Erythroblast (primary cell): Measurements from ENCODE around the gene CFAP92.

Experiments used
- DNase-seq, 2 experiments: peaks; one replicate each; lab custom pipeline; 2025; lab: John Stamatoyannopoulos, UW
- GATA1 ChIP-seq: IDR thresholded peaks from 2 replicates; pipeline ENCODE4 v1.6.1; 2011; ENCODE audit warnings: low read depth, mild to moderate bottlenecking, control low read depth, low read length, moderate library complexity
- POLR2A ChIP-seq: IDR thresholded peaks from 2 replicates; pipeline ENCODE4 v1.6.1; 2011; ENCODE audit warnings: mild to moderate bottlenecking, low read length

CFAP92 gene

DNA sequence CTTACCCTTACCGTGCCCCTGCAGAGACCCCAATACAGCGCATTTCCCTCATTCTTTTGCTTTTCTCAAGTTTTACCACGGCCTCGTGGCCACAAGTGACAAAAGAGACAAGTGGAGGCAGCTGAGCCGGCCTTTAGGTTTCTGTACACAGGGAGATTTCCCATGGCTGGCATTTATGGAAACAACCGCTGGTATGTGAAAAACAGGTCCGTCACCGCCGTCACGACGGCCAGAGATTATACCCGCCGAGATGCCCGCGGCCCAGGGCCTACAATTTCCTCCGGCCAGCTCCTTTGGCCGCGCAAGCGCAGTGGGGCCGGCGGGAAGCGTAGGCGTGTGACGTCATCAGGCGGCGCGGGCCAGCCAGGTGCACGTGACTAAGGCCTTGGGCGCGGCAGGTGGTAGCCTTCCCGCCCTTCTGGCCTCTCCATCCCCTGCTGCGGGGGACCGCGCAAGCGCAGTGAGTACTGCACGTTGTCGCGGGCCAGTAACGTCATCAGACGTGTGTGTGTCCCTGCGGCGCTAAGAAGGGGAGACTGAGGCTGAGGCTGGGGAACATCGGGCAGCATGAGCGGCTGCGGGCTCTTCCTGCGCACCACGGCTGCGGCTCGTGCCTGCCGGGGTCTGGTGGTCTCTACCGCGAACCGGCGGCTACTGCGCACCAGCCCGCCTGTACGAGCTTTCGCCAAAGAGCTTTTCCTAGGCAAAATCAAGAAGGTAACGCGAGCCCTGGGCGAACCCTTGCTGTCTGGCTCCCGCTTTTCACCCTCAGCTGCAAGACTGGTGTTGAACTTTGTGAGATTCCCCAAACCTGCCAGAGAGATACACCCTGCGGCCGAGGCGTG lies 114.5 kb downstream of the CFAP92 start, which contains the start of gene ACAD9:
Gene ACAD9, plus strand, starts transcription at position 496 of the 845 bp plus-strand sequence. Its CDS starts 72 bp downstream, at position 568.
- TF ChIP-seq POLR2A (peak; percentile 99), GATA1 (no peak)
- peak; percentile 99 to 100 for DNase-seq

DNA sequence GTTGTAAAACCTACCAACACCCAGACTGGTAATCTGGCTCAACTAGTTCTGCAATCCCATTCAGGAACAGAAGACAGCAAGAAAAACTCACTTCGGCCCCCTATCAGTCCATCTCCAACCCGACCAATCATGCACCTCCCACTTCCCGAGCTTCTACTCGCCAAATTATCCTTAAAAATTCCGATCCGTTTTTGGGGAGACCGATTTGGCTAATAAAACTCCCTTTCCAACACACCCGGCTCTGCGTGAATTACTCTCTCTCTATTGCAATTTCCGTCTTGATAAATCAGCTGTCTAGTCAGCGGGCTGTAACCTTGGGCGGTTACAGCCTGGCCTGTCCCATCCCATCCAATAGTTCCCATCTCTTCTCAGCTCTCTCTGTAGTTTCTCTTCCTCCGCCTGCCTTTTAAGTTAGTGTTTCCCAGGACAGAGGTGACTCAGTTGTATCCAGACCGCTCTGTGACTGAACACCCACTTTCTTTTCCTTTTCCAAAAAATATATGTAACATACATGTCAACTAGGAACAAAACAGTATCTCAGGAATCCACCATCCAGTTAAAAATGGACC lies 115.2 kb downstream of the CFAP92 start:
- TF ChIP-seq GATA1, result no peak
- no peak for TF ChIP-seq POLR2A
- DNase-seq, result peak; percentile 77 to 87

DNA sequence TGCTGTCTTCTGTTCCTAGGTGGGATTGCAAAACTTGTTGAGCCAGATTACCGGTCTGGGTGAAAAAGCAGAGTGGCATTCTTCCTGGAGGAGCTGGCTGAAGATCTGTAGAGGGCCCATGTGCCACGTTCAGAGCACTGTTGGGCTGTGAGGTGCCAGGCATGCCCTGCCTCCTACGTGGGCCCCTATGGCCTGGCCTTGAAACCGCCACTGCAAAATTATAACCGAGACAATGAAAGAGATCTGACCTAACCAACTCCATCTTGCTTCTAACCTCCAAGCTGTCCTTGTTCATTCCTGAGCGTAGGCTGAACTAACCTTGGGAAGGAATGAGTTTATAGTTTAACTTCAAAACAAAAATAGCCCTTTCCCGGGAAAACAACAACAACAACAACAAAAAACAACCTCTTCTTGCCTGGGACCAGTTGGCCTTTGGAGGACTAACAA lies 115.8 kb downstream of the CFAP92 start:
- no peak for TF ChIP-seq GATA1
- TF ChIP-seq POLR2A, result no peak
- no peak for DNase-seq

DNA sequence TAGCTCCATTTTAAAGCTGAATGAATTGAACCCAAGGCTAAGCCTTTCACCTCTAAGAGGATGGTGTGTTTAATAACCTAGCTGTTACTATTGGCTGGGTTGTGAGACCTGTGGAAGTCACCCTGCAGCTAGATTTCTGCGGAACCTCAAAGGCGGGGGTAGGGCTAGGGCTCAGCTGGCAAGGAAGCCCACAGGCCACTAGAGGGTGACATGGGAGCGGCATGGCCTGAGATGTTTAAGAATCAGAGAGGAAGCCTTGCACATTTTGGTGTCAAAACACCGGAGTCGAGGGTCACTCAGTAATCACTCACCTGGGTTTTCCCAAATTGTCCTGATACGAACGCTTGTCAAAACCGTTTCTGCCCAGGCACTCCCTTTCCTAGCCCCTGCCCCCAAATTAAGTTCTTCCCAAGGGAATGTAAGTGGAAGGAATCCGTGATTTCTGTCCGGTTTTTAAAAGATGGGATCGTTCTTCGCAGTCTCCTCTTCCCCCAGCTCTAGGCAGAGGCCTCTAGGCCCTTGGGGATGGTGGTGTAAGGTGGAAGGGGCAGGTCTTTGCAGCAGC lies 118.2 kb downstream of the CFAP92 start:
- peak; percentile 66 to 69 for DNase-seq
- TF ChIP-seq POLR2A (no peak), GATA1 (no peak)

DNA sequence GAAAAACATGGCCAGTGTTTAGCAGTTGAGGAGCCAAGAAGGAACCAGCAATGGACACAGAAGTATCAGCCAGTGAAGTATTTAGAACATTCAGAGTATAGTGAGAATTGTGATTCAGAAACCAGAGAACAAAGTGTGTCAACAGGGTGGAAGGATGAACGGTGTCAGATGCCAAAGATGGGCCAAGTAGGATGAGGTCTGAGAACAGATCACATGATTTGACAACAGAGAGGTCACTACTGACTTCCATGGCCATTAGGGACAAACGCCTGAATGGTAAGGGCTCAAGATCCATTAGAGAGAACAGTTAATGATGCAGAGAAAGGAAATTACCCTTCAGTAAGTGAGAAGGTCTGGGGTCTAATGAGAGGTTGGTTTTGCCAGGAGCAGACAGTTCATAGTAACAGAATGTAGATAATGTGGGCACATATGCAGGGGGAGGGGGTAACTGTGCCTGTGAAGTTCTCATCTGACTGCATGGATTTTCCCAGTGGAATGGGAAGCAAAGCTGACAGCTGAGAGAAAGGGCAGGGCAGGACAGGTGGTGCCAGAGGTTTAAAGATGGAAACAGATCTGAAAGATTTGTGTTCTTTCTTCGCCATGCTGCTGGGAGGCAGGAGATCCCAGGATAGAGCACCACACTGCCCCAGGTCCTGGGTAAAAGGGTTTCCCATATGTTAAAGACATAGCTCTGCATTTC lies 119.2 kb downstream of the CFAP92 start:
- no peak for DNase-seq
- TF ChIP-seq GATA1 (no peak), POLR2A (no peak)

DNA sequence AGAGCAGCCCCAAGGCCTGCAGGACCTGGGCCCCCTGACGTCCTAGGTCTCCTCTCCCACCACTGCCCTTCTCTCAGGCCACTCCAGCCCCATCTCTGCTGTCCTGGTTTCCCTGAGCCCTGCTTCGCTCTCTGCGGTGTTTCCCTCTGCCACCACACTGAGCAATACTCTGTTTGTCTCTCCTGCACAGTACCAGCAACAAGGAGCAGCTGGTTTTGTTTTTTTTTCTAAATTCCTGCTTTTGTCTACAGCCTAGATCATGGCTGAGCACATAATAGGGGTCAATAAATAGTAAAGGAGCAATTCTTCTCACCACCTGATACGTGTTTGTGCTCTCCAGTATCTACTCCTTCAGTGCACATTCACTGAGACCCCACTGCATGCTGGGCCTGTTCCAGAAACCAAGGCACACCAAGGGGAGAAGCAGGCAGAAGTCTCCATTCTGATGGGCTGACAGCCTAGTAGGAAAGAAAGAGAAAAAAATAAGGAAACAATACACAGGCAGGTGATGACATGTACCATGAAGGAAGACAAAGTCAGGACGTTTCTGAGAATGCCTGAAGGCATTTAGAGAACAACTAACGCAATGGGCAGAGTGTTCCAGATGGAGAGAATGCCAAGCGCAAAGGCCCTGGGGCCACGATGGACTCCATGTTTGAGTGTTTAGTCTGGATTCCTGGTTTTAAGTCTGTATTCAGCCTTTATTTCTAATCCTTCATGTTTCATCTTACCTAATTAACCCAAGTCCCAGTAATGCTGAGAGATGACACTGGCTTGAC lies 120.4 kb downstream of the CFAP92 start:
- no peak for TF ChIP-seq POLR2A
- TF ChIP-seq GATA1, result no peak
- no peak for DNase-seq

DNA sequence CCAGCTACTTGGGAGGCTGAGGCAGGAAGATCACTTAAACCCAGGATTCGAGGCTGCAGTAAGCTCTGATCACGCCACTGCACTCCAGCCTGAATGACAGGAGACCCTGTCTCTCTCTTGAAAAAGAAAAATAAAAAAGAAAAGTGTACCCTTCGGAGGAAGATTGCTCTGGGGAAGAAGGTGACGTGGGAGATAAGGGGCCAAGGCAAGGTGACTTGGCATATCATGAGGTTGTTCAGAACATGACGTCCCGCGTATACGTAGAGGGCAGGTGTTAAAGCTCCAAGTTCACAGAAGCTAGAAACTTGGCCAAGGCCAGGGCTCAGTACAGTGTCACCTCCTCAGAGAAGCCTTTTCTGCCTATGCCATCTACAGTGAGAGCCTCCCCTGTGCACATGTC lies 121.1 kb downstream of the CFAP92 start:
- peak; percentile 24 to 27 for DNase-seq
- TF ChIP-seq POLR2A, result no peak
- no peak for TF ChIP-seq GATA1

DNA sequence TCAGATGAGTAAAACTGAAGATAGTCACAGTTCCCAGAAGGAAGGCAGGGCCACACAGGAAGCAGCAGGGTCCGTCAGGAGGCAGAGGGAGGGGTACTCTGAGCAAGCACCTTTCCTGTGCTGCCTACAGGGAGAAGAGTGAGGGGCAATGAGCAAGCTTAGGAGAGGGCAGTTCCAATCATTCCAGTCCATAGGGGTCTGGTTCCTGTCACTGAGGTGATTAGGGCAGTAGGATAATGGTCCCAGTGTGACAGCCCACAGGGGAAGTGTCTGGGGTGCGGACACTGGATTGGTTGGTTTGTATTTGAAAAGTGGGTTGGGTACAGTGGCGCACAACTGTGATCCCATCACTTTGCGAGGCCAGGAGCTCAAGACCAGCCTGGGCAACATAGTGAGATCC lies 121.6 kb downstream of the CFAP92 start:
- TF ChIP-seq POLR2A (no peak), GATA1 (no peak)
- no peak for DNase-seq

DNA sequence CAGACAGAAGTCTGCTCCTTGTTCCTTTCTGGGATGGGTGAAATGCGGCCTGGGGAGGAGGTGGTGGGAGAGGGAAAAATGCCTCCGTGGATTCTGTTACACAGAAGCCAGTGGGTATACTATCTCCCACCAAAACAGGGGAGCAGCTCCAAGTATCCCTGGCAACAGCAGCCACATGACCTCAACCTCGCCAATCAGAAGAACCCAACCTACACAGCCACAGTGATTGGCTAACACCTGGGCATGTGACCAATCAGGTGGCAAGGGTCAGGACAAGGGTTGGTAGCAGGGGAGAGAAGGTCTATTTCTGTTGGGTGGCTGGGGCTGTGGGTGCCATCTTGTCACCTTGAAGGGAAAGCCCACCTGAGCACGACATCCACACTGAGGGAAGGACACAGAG lies 123.5 kb downstream of the CFAP92 start:
- DNase-seq, result no peak
- no peak for TF ChIP-seq GATA1
- no peak for TF ChIP-seq POLR2A

DNA sequence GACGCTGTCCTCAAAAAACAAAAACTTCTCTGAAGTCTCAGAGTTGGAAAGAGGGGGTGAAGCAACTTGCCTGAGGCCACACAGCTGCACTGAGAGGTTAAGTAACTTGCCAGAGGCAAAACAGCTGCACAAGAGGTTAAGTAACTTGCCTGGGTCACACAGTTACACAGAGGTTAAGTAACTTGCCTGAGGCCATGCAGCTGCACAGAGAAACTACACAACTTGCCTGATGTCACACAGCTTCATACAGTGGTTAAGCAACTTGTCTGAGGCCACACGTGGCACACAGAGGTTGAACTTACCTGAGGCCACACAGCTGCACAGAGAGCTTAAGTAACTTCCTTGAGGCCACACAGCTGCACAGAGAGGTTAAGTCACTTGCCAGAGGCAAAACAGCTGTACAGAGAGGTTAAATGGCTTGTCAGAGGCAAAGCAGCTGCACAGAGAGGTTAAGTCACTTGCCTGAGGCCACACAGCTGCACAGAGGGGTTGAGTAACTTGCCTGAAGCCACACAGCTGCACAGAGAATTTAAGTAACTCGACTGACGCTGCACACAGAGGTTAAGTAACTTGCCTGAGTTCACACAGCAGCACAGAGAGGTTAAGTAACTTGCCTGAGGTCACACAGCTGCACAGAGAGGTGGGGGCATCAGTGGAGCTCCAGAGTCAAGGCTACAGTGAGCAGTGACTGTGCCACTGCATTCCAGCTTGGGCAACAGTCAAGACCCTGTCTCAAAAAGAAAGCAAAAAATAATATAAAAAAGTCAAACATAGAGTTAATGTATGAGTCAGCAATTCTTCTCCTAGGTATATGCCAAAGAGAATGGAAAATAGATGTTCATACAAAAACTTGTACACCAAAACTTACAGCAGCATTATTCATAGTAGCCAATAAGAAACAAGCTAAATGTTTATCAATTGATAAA lies 126.4 kb downstream of the CFAP92 start:
- no peak for TF ChIP-seq GATA1
- no peak for TF ChIP-seq POLR2A
- DNase-seq, result peak; percentile 36 to 40

DNA sequence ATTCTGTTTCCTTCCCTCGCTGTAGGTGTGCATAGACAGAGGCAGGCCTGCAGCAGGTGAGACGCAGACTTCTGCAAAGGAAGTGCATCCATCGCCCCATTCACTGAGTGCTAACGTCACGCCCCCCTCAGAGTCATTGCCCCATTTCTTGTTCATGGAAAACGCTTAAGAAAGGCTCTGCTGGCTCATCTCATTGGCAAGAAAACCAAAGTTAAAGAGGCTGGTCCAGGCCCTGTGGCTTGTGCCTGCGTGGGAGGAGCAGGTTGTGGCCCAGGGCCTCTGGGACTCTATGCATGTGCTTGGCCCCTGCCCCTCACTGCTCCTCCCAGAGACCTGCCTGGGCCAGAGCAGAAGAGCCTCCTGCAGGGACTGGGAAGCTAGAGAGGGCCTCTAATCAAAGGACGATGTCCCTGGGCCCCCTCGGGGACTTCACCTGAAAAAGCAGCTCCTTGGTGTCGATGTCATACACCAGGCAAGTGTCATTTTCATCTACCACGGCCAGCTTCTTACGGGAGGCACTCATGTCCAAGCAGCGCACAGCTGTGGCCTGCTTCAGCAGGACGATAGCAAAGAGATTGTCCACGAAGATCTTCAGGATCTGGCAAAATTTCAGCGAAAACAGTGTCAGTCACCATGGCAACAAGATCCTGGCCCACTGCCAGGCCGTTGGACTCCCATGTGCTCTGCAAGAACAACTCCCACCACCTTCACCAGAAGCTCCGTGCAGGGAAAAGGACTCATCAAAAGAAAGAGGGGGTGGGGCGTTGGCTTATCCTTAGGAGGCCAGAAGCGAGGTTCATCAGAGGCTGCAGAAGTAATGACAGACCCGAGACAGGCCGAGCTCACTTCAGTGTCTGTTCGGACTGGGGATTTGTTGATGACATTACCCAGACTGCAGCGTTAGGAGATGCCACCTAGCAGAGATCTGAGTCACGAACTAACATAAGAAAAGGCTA lies 128.7 kb downstream of the CFAP92 start:
- DNase-seq, result peak; percentile 71 to 89
